Measurements from ENCODE around the gene POU3F3. TPM values are rescaled to one million over a fixed set of nuclear protein-coding genes. Genes with fewer than 3 reads are reported as not detected.
A peak's percentile ranks its signal among the peaks of the same experiment; 100 is the strongest.

POU3F3 gene
- not detected for total RNA-seq

GRCh38 chr2:104853534-104854497 lies at the start of gene POU3F3:
Gene POU3F3, plus strand, starts transcription at chr2:104854115. Its CDS starts 1,396 bp downstream, at chr2:104855511.
- peak within 1 kb of the TSS in 1 of 2 donors; percentile 95 for H3K27ac Mint-ChIP-seq
- ATAC-seq (peak; percentile 44 to 80), DNase-seq (ENCODE audit: low spot score in 2 of 2) (no peak)
- H3K9me3 Mint-ChIP-seq: no peaks in the 10 kb centered on the region
- H3K36me3 Mint-ChIP-seq: peaks cover 10 to 16% of the 10 kb centered on the region in 2 donors

GRCh38 chr2:104804148-104804890 lies 49.6 kb upstream of the POU3F3 start:
- no peak overlapping the region for H3K27ac Mint-ChIP-seq
- ATAC-seq (no peak), DNase-seq (ENCODE audit: low spot score in 2 of 2) (no peak)
- peaks cover 3 to 11% of the 10 kb centered on the region in 2 donors for H3K9me3 Mint-ChIP-seq
- peaks cover 0 to 4% of the 10 kb centered on the region in 2 donors for H3K36me3 Mint-ChIP-seq

GRCh38 chr2:104812286-104812685 lies 41.6 kb upstream of the POU3F3 start:
- Mint-ChIP-seq H3K36me3 (peaks cover 0 to 4% of the 10 kb centered on the region in 2 donors), H3K9me3 (peaks cover 4 to 5% of the 10 kb centered on the region in 2 donors), H3K27ac (no peak overlapping the region)
- DNase-seq (ENCODE audit: low spot score in 2 of 2) (no peak), ATAC-seq (no peak)

GRCh38 chr2:104816143-104816542 lies 37.8 kb upstream of the POU3F3 start:
- H3K9me3 Mint-ChIP-seq: peaks cover 0 to 3% of the 10 kb centered on the region in 2 donors
- ATAC-seq: no peak

GRCh38 chr2:104818264-104818663 lies 35.7 kb upstream of the POU3F3 start:
- DNase-seq (ENCODE audit: low spot score in 2 of 2): no peak
- no peak for ATAC-seq
- Mint-ChIP-seq H3K27ac (no peak overlapping the region), H3K9me3 (peaks cover 0 to 3% of the 10 kb centered on the region in 2 donors), H3K36me3 (no peaks in the 10 kb centered on the region)

More at GRCh38 chr2:104816143-104816542, 37.8 kb upstream of the POU3F3 start:
- Mint-ChIP-seq H3K27ac (no peak overlapping the region), H3K36me3 (no peaks in the 10 kb centered on the region)
- no peak for DNase-seq (ENCODE audit: low spot score in 2 of 2)

- H3K9me3 Mint-ChIP-seq: peaks cover 9 to 12% of the 10 kb centered on the region in 2 donors
- no peak overlapping the region for H3K27ac Mint-ChIP-seq
- peaks cover 5 to 8% of the 10 kb centered on the region in 2 donors for H3K36me3 Mint-ChIP-seq
- DNase-seq (ENCODE audit: low spot score in 2 of 2) (no peak), ATAC-seq (no peak)
Observed at GRCh38 chr2:104820126-104820525, 33.8 kb upstream of the POU3F3 start.

- ATAC-seq: no peak
- DNase-seq (ENCODE audit: low spot score in 2 of 2): no peak
- no peak overlapping the region for H3K27ac Mint-ChIP-seq
- peaks cover 5 to 8% of the 10 kb centered on the region in 2 donors for H3K36me3 Mint-ChIP-seq
- peaks cover 9% of the 10 kb centered on the region in 2 donors for H3K9me3 Mint-ChIP-seq
Observed at GRCh38 chr2:104825124-104825865, 28.6 kb upstream of the POU3F3 start.

- no peak for ATAC-seq
- H3K27ac Mint-ChIP-seq: no peak overlapping the region
- peaks cover 5 to 8% of the 10 kb centered on the region in 2 donors for H3K36me3 Mint-ChIP-seq
- peaks cover 9% of the 10 kb centered on the region in 2 donors for H3K9me3 Mint-ChIP-seq
- no peak for DNase-seq (ENCODE audit: low spot score in 2 of 2)
Observed at GRCh38 chr2:104826016-104826415, 27.9 kb upstream of the POU3F3 start.

- H3K9me3 Mint-ChIP-seq: no peaks in the 10 kb centered on the region
- no peaks in the 10 kb centered on the region for H3K36me3 Mint-ChIP-seq
- DNase-seq (ENCODE audit: low spot score in 2 of 2): no peak
- no peak overlapping the region for H3K27ac Mint-ChIP-seq
- ATAC-seq: no peak
Observed at GRCh38 chr2:104831742-104832141, 22.2 kb upstream of the POU3F3 start.

GRCh38 chr2:104834431-104835153 lies 19.3 kb upstream of the POU3F3 start:
- no peaks in the 10 kb centered on the region for H3K9me3 Mint-ChIP-seq
- no peaks in the 10 kb centered on the region for H3K36me3 Mint-ChIP-seq
- no peak for ATAC-seq
- no peak overlapping the region for H3K27ac Mint-ChIP-seq
- no peak for DNase-seq (ENCODE audit: low spot score in 2 of 2)

GRCh38 chr2:104836265-104836664 lies 17.6 kb upstream of the POU3F3 start:
- DNase-seq (ENCODE audit: low spot score in 2 of 2) (no peak), ATAC-seq (no peak)
- no peaks in the 10 kb centered on the region for H3K36me3 Mint-ChIP-seq
- H3K27ac Mint-ChIP-seq: no peak overlapping the region
- no peaks in the 10 kb centered on the region for H3K9me3 Mint-ChIP-seq

GRCh38 chr2:104836841-104837240 lies 17.1 kb upstream of the POU3F3 start:
- Mint-ChIP-seq H3K9me3 (no peaks in the 10 kb centered on the region), H3K36me3 (no peaks in the 10 kb centered on the region), H3K27ac (no peak overlapping the region)
- DNase-seq (ENCODE audit: low spot score in 2 of 2): no peak
- no peak for ATAC-seq

- ATAC-seq: no peak
- no peaks in the 10 kb centered on the region for H3K9me3 Mint-ChIP-seq
Observed at GRCh38 chr2:104840156-104840555, 13.8 kb upstream of the POU3F3 start.

GRCh38 chr2:104840893-104841585 lies 12.9 kb upstream of the POU3F3 start:
- ATAC-seq (no peak), DNase-seq (ENCODE audit: low spot score in 2 of 2) (no peak)
- Mint-ChIP-seq H3K9me3 (no peaks in the 10 kb centered on the region), H3K36me3 (peaks cover 0 to 14% of the 10 kb centered on the region in 2 donors), H3K27ac (no peak overlapping the region)

More at GRCh38 chr2:104840156-104840555, 13.8 kb upstream of the POU3F3 start:
- H3K27ac Mint-ChIP-seq: no peak overlapping the region
- peaks cover 0 to 5% of the 10 kb centered on the region in 2 donors for H3K36me3 Mint-ChIP-seq
- no peak for DNase-seq (ENCODE audit: low spot score in 2 of 2)

GRCh38 chr2:104841744-104842143 lies 12.2 kb upstream of the POU3F3 start:
- Mint-ChIP-seq H3K36me3 (peaks cover 0 to 17% of the 10 kb centered on the region in 2 donors), H3K9me3 (no peaks in the 10 kb centered on the region), H3K27ac (no peak overlapping the region)
- DNase-seq (ENCODE audit: low spot score in 2 of 2) (no peak), ATAC-seq (no peak)
